22Rv1 (cell line): Measurements from ENCODE around the gene ZC3H8.
A peak's percentile ranks its signal among the peaks of the same experiment; 100 is the strongest.
"Not testable (repeated sequence)": the region's sequence is repeated elsewhere in the genome, so short reads cannot be mapped to it uniquely, and the experiment has no call there.

Experiments
- H3K27ac ChIP-seq: fragments of 450-650 bp; 2 replicates; pipeline ENCODE4 v1.5.1; 2017
- ZFX ChIP-seq: fragments of 450-650 bp; IDR thresholded peaks from 2 replicates; pipeline ENCODE4 v1.6.1; 2017; ENCODE audit warnings: antibody characterized with exemption, borderline replicate concordance
- TF ChIP-seq, protein P1 (sequence below): fragments of 450-650 bp; IDR thresholded peaks from 2 replicates; pipeline ENCODE4 v1.5.1; 2017; ENCODE audit warnings: mild to moderate bottlenecking

The ZC3H8 gene

DNA sequence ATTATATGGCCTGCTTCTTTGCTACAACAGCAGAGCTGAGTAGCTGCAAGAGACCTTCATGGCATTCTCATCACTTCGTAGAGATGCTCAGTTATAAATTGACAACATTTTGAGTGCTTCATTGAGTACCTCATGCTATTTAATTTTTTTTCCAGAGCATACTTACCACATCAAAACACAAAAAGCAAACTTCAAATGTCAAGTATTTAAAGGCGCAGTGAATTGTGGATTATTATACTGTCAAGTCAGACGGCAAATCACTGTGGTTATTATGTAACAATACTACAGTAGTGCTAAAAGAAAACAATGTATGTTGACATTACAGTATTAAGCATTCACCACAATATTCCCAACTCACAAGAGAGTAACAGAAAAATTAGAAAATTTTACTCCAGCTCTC, 12.5 kb downstream of the ZC3H8 start:
- H3K27ac ChIP-seq: no peak overlapping the region
- TF ChIP-seq ZFX: no peak
- TF ChIP-seq, protein P1, sequence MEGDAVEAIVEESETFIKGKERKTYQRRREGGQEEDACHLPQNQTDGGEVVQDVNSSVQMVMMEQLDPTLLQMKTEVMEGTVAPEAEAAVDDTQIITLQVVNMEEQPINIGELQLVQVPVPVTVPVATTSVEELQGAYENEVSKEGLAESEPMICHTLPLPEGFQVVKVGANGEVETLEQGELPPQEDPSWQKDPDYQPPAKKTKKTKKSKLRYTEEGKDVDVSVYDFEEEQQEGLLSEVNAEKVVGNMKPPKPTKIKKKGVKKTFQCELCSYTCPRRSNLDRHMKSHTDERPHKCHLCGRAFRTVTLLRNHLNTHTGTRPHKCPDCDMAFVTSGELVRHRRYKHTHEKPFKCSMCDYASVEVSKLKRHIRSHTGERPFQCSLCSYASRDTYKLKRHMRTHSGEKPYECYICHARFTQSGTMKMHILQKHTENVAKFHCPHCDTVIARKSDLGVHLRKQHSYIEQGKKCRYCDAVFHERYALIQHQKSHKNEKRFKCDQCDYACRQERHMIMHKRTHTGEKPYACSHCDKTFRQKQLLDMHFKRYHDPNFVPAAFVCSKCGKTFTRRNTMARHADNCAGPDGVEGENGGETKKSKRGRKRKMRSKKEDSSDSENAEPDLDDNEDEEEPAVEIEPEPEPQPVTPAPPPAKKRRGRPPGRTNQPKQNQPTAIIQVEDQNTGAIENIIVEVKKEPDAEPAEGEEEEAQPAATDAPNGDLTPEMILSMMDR: no peak

DNA sequence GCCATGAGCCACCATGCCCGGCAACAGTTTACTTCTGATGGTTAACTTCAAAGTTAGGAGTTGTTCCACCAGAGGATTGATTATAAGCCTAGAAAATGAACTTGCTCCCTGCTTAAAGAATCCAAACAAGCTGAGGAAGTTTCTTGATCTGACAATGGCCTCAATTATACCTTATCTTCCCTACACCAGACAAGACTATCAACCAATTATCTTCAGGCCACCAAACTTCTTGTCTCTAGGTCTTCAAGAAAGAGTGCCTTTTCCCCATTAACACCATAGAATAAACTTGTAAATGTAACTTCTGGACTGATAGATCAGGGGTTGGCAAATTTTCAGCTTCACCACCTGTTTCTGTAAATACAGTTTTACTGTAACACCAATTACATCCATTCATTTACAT, 15.0 kb downstream of the ZC3H8 start:
- TF ChIP-seq ZFX: no peak
- TF ChIP-seq, protein P1: no peak
- H3K27ac ChIP-seq: no peak overlapping the region

DNA sequence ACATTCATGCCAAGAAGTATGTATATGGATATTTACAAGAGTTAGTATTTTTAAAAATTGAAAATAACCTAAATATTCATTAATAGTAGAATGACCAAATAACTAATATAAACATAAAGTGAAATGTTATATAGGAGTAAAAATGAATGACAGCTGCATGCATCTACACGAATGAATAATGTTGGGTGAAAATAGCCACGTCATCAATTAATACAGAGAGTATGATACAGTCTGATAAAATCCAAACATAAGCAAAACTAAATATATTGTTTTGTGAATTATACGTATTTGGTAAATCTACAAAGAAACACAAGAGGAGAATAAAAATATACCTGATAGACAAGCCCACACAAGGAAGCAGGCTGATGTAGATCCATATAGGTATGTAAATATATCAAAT, 24.5 kb downstream of the ZC3H8 start:
- TF ChIP-seq, protein P1: no peak
- no peak for TF ChIP-seq ZFX
- no peak overlapping the region for H3K27ac ChIP-seq

DNA sequence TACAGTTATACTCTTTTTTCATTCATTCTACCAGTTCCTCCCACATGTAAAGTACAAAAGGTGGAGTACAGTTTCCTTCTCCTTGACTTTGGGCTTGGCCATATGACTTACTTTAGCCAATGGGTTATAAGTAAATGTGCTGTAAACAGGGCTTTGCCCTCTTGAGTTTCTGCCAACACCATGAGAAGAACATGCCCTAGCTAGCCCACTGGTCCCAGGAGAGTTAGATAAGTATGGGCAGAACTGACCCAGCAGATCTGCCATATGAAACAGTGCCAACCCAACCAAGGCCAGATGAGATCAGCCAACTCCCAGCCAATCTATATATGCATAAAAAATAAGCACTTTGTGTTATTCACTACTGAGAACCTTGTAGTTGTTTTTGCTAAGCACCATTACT, 25.5 kb downstream of the ZC3H8 start:
- H3K27ac ChIP-seq: no peak overlapping the region
- no peak for TF ChIP-seq ZFX
- TF ChIP-seq, protein P1: no peak

DNA sequence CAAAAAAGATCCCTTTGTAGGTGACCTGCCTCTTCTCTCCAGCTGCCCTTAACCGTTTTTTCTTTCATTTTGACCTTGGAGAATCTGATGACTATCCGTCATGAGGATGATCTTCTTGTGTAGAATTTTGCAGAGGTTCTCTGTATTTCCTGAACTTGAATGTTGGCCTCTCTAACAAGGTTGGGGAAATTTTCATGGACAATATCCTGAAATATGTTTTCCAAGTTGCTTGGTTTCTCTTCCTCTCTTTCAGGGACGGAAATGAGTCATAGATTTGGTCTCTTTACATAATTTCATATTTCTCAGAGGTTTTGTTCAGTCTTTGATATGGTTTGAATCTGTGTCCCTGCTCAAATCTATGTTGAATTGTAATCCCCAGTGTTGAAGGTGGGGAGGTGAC, 34.0 kb downstream of the ZC3H8 start:
- H3K27ac ChIP-seq: no peak overlapping the region
- TF ChIP-seq, protein P1: no peak
- TF ChIP-seq ZFX: no peak

DNA sequence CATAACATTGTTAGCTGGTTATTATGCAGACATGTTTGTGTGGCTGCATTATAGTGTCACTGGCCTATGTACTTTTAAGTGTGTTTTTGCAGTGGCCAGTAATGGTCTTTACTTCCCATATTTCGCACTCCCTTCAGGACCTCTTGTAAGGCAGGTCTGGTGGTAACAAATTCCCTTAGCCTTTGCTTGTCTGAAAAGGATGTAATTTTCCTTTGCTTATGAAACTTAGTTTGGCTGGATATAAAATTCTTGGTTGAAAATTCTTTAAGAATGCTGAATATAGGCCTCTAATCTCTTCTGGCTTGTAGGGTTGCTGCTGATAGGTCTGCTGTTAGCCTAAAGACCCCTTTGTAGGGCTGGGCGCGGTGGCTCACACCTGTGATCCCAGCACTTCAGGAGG, 34.7 kb downstream of the ZC3H8 start:
- TF ChIP-seq, protein P1: no peak
- TF ChIP-seq ZFX: no peak
- H3K27ac ChIP-seq: no peak overlapping the region

DNA sequence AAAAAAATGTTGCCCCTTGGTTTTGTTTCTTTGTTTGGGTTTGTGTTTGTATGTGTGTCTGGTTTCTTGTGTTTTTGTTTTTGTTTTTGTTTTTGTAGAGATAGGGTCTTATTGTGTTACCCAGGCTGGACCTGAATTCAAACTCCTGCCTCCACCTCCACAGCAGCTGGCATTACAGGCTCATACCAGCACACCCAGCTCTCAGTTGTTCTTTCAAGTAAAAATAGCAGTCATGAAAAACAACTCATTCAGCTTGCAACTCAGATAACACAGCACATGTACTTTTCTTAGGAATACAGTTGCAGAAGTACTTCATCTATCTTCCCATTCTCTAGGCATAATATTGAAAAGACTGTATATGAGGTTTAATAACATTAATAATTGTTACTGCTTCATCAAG, 37.0 kb downstream of the ZC3H8 start:
- no peak overlapping the region for H3K27ac ChIP-seq
- TF ChIP-seq ZFX: no peak

DNA sequence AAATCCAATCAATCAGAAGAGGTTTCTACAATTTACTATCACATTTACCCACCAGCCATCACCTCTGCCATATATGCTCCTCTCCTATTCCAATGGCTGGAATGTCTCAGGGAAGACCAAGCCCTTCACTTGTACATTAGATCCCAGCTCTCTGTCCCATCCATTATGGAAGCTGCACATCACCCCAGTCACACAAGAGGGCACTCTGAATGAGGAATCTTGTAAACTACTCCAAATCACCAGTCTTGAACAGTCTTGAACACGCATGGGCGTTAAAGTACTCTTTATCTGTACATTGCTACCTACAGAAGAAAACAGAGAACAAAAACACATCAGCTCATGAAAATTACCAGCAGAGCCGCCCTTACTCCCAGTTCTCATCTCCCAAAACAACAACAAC, 38.7 kb downstream of the ZC3H8 start:
- no peak overlapping the region for H3K27ac ChIP-seq
- TF ChIP-seq, protein P1: peak; percentile 32
- TF ChIP-seq ZFX: no peak

DNA sequence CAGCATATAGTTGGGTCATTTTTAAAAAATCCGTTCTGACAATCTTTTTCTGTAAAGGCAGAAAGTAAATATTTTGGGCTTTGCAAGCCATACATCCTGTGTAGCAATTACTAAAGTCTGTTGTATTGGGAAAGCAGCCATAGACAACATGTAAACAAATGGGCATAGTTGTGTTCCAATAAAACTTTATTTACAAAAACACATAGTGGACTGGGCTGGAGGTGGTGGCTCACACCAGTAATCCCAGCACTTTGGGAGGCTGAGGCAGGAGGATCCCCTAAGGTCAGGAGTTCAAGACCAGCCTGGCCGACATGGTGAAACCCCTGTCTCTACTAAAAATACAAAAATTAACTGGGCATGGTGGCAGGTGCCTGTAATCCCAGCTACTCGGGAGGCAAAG, 46.9 kb downstream of the ZC3H8 start:
- not testable (repeated sequence) for H3K27ac ChIP-seq
